Prostate gland (tissue), 2 donors: ENCODE data around the gene SNN.

ENCODE experiments used
- CTCF ChIP-seq, 4 experiments: fragments of 200-600 bp in 2 of 4; fragments of 450-650 bp in 2 of 4; sonication (generic) in 2 of 4; IDR thresholded peaks; 1 replicate in 3 of 4; 2 replicates in 1 of 4; pipeline ENCODE4 v1.5.1; 2016 to 2019; ENCODE audit warnings: antibody characterized with exemption in 4 of 4, mild to moderate bottlenecking in 2 of 4, moderate library complexity in 2 of 4
- POLR2AphosphoS5 ChIP-seq: sonication (generic); formaldehyde crosslinking; IDR thresholded peaks from one replicate; pipeline ENCODE4 v1.6.1; 2017; ENCODE audit warnings: antibody characterized with exemption

- TF ChIP-seq CTCF (IDR thresholded peaks at IDR 0.05): no peak
- no peak for TF ChIP-seq POLR2AphosphoS5
These were observed 46.2 kb upstream of the SNN start for GRCh38 chr16:11621920-11622651.
